Fibroblast of skin of scalp (primary cell): Measurements from ENCODE around the gene TUBA4B.

Experiments
- DNase-seq: peaks from one replicate; pipeline ENCODE4 v3.0.0-alpha.2; 2013

The TUBA4B gene

DNA sequence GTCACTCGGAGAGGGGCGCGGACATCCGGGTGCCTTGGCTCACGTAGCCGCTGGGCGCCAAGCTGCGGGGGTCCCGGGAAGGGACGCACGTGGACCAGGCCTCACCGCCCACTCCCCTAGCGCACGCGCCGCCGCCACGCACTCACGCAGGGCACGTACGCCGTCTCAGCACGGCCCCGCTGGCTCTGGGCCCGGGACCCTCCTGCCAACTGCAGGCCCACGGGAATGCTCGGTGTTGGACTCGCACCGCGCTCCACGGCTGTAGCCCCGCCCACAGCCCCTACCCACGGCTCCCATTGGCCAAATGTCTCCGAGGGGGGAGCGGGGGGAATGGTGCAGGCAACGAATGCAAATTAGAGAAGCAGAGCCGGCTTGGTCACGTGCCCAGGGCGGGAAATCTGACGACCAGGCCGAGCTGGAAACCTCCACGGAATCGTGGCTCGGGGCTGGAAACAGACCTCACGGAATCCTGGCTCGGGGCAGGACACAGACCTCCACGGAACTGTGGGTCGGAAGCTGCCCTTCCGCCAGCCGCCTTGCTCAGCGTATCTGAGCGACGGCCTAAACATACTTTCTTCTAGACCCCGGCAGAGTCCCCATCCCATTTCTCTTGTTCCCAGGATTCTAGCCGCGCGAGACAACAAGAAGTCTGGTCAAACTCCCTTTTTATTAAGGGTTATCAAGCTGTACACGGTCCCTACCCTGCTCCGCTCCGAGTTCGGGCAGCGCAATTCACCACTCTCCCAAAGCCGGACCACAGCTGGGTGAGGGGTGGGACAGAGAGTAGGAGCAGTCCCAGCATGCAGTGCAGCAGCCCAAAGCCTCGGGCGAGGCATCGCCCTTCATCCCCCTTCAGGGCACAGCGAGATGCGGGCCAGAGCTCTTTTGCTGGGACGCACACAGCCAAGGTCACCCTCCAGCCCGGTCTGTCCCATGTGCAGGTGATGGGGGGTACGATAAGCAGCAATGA lies 34.0 kb upstream of the TUBA4B start, which contains the start of gene ABCB6:
Gene ABCB6, minus strand, starts transcription at position 227 of the 970 bp plus-strand sequence. CDS start 285 bp downstream, outside the sequence.
- peak; percentile 97 for DNase-seq

DNA sequence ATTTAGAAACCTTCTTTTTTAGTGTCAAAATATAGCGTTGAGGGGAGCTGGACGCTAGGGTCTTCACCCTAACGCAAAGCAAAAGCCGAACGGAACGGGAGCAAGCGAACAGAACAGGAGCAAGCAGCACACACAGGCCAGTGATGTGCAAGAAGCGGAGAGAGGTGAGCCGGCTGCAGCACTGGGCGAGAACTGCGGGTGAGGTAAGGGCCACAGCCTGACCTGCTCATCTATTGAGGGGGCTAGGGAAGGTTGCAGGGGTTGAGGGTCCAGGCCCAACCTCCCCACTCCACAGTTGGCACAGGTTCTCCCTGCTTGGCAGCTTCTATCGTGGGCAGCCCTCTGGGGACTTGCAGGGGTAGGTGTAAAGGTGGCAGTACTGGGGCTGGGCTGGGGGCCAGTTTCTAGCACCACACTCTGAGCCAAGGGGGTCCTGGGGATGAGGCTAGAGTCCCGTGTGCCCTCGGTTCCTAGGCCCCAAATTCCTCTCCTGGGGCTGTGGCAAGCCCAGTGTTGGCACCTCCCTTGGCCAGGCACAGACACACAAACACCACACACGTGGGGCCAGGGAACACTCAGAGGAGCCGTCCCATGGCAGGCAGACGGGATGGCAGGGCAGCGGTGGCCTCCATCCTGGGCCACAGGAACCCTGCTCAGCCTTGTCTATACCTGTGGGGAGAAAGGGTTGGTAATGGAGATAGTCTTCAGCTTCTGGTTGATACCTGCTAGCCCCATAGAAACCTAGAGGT lies 33.1 kb upstream of the TUBA4B start:
- no peak for DNase-seq

DNA sequence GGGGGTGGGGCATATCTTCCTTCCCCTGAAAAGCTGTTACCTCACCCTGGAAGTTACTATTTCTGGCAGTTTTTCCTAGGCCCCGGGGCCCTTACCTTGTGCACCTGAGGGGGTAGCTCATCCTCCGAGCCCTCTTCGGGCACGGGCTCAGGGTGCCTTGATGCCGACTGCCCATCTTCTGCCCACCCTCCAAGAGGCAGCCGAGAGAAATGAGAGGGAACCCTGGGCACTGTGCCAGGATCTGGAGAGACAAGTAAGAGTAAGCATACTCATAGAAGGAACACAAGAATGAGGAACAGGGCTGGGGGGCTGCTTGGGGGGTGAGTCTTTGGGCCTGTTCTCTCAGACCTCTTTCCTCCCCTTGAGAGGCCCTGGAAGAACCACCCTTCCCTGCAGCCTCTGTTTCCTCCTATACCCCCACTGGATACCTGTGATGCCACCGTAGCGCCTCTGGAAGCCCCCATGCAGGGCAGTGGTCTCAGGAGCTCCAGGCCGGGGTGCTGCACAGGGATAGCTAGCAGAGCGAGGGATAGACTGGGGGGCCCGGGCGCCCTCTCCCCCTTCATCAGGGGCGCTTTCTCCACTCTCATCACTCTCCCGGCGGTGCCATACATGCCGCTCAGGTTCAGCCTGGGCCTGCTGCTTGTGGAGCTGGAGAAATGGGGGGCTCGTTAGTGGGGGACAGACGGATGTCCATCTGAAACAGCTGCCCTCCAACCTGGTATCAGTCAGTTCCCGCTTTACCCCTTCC lies 32.2 kb upstream of the TUBA4B start:
- no peak for DNase-seq

DNA sequence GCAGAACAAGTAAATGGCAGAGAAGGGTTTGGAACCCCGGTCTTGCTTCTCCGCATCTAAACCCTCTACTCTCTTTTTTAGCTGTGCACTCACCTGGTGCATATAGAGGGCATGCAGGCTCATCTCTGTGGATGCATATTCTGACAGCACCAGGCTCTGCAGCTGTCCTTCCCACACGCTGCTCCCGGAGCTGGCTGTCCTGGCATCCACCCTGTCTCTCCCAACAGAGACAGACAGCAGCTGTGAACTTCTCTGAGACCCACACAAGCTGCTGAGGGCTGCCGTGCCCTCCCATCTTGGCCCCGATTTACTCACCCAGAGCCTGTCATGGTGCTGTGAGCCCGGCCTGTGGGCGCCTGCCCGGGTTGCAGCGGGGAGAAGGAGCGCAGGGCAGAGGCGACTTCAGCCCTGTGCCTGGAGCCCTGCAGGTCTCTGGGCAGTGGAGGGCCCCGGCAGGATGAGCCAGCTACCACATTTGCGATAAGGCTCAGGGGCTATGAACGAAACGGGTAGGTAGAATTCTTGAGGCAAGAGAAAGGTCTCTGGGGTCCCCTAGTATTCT lies 31.0 kb upstream of the TUBA4B start:
- no peak for DNase-seq

DNA sequence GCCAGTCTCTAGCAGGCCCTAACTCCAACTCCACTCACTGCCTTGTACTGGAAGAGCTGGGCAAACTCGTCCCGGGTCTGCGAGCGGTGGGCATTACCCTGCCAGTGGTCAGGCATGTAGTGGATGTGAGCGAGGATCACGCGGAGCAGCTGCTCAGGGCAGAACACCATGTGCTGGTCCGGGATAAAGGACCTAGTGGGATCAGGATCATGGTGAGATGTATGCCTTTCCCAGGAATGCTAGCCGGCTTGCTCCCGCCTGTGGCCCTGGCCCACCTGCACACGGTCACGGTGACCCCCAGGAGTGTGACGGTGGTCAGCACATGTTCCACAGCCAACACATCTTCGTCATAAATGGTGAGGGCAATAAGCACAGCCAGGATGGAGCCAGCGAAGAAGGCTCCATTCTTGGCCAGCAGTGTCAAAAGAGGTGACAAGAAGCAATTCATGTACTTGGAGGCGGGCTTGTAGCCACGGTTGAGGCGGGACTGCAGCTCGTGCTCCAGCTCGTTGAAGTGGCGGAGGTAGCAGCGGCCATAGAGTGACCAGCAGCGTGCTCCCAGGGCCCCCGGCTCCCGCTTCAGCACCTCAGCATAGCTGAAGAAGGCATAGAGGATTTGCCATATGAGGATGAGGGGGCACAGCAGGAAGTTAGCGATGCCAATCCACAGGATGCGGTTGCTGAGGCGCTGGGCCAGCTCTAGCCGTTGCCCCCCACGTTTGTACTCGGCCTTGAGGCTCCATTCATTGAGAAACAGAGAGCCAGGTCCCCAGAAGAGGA lies 29.0 kb upstream of the TUBA4B start:
- no peak for DNase-seq

DNA sequence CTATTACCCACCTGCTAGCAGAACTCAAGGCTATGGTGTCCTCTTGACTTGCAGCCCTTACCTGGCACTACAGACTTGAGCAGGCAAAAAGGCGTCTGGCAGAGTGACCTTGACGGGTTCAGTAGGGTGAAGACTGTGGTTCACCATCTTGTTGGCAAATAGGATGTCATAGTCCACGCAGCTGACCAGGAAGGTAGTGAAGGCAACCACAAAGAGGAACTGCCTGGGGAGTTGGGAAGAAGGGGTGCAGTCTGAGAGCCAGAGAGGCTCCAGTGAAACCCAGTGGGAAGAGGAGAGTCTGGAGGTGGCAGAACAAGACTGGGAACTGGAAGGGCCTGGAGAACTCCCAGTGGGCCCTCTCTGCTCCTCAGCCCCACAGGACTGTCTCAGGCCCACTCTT lies 27.7 kb upstream of the TUBA4B start:
- DNase-seq, result no peak

DNA sequence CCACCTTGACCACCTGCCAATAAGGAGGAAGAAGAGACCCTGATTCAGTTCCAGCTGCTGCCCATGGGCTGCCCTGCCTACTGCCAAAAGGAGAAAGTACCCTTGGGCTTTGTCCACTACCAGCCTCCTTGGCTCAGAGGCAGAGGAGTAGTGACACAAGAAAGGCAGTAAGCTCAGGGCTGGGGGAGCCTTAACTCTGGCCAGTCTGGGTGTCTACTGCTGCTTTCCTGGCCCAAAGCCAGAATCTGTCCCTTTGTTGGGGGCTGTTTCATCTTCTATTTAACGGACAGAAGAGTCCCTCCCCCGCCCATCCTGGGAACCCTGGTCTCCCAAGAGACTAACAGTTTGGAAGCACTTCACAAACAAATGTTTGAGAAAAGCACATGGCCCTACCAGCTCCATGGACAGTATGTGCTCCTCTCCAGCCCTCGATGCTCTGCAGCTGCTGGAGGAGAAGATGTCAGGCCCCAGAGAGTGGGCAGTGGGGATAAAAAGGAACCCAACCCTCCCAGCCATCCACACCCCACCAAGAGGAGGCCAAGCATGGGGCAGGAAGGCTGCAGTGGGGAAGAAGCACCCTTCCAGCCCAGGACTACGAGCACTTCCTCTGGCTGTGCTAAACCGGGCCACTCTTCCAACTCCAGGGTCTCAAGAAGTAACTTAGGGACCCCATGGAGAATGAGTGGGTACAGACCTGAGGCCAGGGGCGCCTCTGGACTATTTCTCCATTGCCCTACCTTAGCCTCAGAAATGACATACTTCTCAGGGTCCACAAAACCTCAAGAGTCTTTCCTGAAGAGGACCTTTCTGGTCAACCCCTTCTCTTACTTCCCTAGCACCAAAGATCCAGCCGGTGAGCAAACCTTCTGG lies 24.8 kb upstream of the TUBA4B start:
- DNase-seq, result no peak

DNA sequence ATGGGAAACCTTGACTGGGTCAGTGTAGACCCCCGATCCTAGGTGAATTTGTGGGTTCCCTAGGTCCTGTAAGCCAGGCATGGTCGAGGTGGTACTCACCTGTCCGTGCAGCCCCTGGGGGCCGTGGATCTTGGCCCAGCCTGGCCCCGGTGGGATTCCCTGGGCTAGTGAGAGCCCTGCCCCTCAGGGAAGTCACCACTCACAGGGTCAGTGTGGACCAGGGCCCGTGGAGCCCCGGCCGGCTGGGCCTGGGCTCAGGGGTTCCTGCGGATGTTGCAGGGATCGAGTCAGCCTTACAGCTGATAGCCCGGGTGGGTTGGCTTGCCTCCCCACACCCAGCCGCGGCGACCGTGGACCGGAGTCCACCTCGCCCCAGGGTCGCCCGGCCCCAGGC lies 24.1 kb upstream of the TUBA4B start:
- no peak for DNase-seq

DNA sequence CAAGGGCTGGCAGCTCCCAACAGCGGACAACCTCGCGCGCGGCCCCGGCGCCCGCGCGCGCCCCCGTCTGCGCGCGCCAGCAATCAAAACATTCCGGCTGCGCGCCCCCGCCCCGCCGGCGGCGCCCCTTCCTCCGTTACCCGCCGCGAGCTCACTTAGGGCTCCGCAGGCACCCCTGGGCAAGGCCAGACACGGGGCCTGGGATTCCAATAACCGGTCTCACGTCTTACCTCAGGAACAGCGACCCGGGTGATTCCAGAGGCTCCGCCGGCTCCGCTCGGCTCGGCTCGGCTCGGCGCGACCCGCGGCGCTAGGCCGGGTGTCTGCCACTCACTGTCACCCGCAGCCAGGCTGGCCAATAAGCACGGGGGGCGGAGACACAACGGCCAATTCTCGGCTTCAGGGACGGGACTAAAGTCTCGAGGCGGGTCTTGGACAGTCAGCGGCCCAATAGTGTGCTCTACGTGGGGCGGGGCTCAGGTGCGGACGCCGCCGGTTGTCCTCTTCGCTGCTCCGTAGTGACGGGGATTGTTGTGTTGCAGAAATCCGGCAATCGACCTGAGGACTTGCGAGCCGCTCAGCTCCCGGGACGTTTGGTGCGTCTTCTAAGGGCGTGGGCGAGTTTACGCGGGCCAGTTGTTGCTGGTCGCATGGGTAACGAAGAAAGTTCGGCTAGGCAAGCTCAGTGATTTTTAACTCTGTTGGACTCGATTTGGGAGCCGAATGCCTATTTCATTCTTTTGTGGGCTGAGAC lies 23.6 kb upstream of the TUBA4B start, which contains the start of the genes ANKZF1 and ATG9A:
Gene ANKZF1, plus strand, starts transcription at position 502 of the 754 bp plus-strand sequence. CDS start 452 bp downstream, outside the sequence.
Gene ATG9A, minus strand, starts transcription at position 332 of the 754 bp plus-strand sequence. CDS start 1,612 bp downstream, outside the sequence.
- DNase-seq, result peak; percentile 99

DNA sequence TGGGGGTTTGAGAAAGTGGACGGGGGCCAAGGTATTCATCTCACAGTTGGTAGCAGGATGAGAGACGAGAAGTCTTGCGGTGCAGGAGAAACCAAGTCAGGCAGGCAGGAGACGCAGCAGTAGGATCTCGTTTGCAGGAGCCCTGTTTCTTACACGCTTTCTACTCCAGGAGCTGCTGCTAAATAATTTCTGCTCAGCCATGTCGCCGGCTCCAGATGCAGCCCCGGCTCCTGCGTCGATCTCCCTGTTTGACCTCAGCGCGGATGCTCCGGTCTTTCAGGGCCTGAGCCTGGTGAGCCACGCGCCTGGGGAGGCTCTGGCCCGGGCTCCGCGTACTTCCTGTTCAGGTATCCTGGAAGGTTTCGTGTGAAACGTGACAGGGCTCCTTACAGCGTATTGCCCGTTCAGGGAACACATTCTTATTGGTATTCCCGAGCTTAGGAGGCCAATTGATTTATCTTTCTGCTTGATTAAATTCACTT lies 22.9 kb upstream of the TUBA4B start:
- DNase-seq, result peak; percentile 65

DNA sequence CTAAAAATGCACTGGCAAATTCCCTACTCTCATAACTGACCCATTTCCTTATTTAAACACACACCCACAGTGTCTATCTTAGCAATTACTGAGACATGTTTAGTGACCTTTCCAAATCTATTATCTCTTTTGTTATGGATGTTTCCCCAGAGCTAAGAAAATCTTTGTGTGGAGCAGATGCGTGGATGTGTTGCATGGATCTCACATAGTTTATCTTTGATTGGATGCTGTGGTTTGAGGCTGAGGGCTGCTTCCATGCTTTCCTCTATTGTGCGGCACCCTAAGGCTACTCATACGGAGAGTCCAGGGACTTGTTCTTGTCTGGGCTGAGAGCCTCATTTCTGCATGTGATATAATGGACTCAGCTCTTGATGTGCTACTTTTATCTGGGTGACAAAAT lies 18.7 kb upstream of the TUBA4B start:
- no peak for DNase-seq

DNA sequence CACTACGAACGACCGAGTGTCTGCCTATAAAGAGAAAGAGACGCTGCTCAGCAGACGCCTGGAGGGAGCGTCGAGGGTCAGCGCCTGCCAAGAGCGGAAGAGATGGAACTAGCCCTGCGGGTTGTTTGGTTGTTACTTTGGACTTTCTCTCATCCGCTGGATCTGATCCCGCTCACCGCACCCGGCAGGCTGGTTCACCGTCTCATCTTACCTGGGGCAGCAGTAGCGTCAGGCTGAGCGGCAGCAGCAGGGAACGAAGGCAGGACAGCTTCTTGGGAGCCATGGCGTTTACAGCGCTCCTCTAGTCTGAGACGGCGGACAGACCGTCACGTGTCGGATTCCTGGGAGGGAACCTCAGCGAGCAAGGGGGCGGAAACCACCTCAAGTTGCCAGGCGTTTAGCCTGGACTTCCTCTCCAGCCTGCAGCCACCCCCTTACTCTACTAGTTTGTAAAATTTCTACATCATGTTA lies 9.7 kb upstream of the TUBA4B start:
- DNase-seq, result no peak

DNA sequence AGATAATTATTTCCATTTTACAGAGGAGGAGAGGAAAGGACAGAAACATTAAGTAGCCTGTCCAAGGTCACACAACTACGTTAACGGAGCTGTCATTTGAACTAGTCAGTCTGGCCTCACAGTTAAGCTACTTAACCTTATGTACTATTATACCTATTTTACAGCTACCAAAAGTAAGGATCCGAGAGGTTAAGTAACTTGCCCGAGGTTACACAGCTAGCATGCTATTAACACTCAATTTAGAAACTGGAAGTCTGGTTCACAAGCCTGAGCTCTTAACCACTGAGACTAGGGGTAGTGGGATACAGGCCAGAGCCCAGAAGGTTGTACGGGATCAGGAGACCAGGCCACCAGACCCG lies 8.3 kb upstream of the TUBA4B start:
- no peak for DNase-seq

DNA sequence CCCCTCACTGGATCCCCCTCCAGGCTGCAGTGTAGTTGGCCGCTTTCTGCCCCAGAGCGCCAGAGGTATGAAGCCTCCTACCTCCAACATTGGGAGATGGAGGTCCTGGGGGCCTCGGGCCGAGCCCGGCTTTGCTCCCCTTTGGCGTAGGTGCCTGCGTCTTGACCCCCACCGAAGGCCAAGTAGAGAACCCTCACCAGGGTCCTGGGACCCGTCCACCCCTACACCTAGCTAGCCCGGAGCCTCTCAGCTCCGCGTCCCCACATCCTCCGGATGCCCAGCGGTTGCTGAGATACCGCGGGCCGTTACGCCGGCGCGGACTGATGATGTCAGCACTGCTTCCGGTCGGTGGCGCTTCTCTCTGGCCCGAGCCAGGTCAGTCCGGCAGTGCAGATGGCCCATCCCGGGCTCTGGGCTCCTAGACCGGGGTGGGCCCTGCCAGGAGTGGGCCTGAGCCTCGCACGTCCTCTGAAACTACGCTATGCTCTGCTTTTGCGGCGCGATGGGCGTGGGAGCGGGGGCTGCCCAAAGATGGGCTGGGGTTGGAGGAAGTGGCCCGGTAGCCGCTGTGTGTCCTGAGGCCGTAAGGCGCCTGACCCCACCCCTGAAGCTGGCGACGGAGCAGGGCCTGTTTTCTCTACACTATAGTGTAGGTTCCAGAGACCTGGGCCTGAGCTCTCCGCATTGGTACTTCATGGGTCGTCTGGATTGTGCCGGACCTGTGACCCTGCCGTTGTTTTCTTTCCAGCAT lies 7.7 kb upstream of the TUBA4B start, which contains the start of the genes GLB1L and STK16:
Gene GLB1L, minus strand, starts transcription at position 297 of the 751 bp plus-strand sequence. CDS start 1,871 bp downstream, outside the sequence.
Gene STK16, plus strand, starts transcription at position 332 of the 751 bp plus-strand sequence. CDS start 521 bp downstream, outside the sequence.
- DNase-seq, result peak; percentile 92

DNA sequence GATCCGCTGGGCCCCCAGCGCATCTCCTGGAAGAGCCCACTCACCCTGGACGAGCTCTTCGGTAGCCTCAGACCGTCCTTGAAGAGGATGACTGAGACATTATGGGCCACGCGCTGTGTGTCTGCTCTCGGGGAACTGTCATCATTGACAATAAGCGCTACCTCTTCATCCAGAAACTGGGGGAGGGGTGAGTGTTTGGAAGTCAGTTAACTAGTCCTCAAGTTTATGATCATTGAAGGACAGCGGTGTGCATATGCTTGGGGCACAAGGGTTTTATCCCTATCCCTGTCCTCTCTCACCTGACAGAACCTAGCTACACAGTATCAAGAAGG lies 7.2 kb upstream of the TUBA4B start:
- DNase-seq, result no peak

DNA sequence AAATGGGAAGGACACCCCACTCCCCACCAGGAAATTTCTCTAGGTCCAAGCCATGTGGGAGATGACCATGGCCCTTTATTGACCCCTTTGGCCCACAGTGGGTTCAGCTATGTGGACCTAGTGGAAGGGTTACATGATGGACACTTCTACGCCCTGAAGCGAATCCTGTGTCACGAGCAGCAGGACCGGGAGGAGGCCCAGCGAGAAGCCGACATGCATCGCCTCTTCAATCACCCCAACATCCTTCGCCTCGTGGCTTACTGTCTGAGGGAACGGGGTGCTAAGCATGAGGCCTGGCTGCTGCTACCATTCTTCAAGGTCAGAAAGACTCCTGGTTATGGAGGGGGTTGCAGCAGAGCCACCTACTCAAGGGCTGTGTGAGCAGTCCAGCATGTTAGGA lies 6.5 kb upstream of the TUBA4B start:
- DNase-seq, result no peak

DNA sequence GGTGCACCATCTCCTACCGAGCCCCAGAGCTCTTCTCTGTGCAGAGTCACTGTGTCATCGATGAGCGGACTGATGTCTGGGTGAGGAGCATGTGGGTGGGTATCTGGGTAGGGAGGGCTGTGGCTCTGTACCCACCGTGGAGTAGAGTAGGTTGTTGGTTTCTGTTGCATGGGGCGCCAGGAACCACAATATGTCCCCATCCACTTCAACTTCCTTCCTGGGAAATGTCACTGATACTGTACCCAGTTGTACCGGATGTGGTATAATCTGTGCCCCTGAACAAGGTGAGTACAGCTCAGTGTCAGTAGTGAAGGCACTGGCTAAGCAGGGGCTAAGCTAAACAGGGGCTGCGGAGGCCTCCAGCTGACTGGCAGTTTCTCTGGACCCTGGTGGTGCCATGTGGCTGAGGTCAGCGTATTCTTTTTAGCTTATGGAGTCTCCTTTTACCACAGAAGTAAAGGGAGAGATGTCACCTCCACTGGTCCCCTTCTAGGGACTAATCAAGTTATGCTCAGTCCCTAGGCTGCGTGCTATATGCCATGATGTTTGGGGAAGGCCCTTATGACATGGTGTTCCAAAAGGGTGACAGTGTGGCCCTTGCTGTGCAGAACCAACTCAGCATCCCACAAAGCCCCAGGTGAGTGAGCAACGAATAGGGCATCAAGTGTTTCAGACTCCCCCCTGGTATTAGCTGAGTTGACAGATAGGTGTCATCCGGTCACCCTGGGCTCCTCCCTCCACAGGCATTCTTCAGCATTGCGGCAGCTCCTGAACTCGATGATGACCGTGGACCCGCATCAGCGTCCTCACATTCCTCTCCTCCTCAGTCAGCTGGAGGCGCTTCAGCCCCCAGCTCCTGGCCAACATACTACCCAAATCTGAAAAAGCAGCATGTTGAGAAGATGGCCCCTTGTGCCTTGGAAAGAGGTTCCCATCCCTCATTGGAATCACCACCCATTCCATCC lies 5.1 kb upstream of the TUBA4B start:
- DNase-seq, result no peak
